T-helper 9 cell (primary cell): ENCODE results near the gene THNSL1.
"Not testable (repeated sequence)": the region's sequence is repeated elsewhere in the genome, so short reads cannot be mapped to it uniquely, and the experiment has no call there.

Experiments
- DNase-seq: peaks from one replicate; pipeline ENCODE4 v3.0.0-alpha.2; 2020
- total RNA-seq, 2 donors: gene quantifications; one replicate each; lab custom pipeline; 2026; lab: John Stamatoyannopoulos, UW

THNSL1 gene, protein sequence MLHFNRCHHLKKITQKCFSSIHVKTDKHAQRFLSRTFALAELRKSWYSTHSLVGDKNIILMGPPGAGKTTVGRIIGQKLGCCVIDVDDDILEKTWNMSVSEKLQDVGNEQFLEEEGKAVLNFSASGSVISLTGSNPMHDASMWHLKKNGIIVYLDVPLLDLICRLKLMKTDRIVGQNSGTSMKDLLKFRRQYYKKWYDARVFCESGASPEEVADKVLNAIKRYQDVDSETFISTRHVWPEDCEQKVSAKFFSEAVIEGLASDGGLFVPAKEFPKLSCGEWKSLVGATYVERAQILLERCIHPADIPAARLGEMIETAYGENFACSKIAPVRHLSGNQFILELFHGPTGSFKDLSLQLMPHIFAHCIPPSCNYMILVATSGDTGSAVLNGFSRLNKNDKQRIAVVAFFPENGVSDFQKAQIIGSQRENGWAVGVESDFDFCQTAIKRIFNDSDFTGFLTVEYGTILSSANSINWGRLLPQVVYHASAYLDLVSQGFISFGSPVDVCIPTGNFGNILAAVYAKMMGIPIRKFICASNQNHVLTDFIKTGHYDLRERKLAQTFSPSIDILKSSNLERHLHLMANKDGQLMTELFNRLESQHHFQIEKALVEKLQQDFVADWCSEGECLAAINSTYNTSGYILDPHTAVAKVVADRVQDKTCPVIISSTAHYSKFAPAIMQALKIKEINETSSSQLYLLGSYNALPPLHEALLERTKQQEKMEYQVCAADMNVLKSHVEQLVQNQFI
- 1.9 to 11.6 reads per million in 2 donors for total RNA-seq

- peak; percentile 93 for DNase-seq
Measured at GRCh38 chr10:25016376-25017153, at the start of gene THNSL1. THNSL1 (plus strand) TSS chr10:25016612; CDS start chr10:25023224, 6,612 bp downstream.

DNA sequence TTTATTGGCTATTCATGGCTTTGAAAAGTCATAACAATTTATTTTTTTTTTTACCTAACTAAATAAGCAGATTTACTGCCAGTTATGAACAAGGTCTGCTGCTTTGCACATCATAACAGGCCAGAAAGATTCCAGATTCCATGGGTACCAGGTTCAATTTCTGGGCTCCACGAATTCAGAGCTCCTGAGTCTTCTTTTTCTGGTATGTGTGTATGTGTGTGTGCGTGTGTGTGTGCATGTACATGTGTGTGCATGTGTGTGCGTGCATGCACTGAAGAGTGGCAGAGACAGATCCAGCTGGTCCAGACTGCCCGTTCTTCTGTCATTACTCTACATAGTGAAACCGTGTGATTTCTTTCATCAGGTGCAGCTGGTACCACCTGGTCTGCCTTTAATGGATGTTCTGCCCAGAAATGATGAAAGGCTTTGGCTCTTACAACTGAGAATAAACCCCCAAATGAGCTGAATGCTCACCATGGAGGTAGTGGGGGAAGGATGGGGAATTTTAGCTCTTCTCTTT, 49.4 kb upstream of the THNSL1 start:
- DNase-seq, result no peak

GRCh38 chr10:24968349-24968748, 48.1 kb upstream of the THNSL1 start:
- no peak for DNase-seq

- not testable (repeated sequence) for DNase-seq
Measured at GRCh38 chr10:24968951-24969350, 47.5 kb upstream of the THNSL1 start.

GRCh38 chr10:24969841-24970281, 46.6 kb upstream of the THNSL1 start:
- no peak for DNase-seq

DNA sequence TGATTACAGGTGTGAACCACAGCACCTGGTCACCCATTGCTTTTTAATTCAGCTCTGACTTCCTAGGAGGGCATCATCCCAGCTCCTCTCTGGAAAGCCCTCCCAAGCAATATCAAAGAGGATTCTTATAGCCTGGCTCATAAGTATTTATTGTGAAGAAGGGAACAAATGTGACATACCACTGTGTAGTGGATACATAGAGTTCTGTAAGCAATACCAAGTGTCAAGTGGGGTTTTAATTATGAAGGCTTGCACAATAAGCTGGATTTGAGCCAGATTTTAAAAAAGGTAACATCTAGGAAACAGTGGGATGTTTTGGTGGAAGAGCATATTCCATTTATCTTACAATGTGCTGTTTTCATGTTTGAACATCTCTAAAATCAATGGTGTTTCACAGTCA, 45.0 kb upstream of the THNSL1 start:
- DNase-seq, result no peak

DNA sequence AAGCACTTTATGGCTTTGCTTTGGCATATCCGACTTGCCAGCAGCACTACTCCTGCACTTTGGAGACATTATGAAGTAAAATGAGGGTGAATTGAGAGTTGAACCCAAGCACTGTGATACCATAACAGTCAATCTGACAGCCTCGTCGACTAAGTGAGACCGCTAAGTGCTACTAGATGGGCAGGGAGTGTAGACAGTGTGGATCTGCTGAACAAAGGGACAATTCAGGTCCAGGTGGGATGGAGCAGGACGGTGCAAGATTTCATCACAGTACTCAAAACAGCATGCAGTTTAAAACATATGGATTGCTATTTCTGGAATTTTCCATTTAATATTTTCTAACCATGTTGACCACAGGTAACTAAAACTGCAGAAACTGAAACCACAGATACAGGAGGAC, 43.2 kb upstream of the THNSL1 start:
- DNase-seq, result no peak

DNA sequence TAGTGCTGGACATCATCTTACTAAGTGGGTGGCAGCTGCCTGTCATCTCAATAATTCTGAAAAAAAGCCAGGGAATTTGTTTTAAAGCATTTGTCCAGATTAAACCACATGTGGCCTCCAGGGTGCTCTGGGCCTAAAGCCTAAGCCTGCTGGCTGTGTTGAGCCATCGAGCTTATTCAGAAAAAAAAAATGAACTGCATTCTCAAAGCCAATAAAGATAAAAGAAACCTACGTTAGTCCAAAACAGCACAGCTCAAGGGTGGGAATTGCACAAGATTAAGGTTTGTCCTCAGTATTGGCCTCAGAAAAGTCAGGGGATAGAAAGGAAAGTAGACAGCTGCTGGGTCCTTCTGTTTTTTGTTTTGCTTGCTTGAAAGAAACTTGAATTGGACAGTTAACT, 41.4 kb upstream of the THNSL1 start:
- DNase-seq, result no peak

- DNase-seq, result no peak
Measured at GRCh38 chr10:24979685-24980084, 36.7 kb upstream of the THNSL1 start.

GRCh38 chr10:24981161-24981710, 35.2 kb upstream of the THNSL1 start:
- DNase-seq, result no peak

DNA sequence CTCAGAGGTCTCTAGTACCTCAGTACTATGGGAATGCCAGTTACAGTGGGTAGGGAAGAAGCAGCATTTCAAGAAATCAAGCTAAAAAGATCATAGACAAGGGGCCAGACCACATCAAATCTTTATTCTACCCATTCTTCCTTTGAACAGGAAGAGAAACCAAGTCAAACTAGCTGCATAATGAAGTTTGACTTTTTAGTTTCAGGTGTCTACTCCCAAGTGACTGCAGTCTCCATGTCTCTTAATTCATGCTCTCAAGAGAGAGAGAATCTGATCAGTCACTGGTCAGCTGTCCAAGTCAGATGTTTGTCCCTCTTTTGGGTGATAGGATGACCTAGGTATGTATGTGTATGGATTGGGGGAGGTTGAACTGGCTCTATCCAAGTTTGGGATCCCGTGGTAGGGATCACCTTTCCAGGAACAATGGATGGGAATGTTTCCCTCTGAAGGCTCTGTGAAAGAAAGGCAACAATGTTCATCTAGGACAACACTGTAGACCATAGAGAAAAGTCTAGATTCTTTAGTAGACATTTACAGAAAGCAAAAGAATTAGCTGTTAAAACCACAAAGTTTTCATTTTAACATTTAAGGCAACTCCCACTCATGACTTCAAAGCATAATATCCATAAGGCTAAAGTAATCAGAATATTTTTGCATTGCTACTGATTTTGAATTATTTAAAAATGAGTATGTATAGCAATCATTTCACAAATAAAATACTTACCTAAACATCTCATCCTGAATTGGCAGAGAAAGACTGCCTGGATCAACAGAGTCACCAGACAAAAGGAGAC, 33.9 kb upstream of the THNSL1 start:
- no peak for DNase-seq

DNA sequence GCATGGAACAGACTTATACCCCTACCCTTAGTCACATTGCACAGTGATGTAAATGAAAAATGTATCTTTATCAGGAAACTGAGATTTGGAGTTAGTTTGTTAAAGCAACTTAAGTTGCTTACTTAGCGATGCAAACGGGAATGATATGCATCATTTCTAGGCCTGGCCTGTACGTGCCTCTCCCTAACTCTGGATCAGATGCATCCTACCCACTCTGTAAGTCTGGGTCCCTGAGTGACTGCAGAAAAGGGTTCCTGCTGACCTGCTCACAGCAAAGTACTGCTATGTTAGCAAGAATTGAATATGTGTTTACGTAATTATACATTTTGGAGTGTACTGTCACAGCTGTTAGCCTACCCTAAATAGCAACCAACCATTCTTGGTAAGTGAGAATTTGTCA, 33.3 kb upstream of the THNSL1 start:
- DNase-seq, result no peak

DNA sequence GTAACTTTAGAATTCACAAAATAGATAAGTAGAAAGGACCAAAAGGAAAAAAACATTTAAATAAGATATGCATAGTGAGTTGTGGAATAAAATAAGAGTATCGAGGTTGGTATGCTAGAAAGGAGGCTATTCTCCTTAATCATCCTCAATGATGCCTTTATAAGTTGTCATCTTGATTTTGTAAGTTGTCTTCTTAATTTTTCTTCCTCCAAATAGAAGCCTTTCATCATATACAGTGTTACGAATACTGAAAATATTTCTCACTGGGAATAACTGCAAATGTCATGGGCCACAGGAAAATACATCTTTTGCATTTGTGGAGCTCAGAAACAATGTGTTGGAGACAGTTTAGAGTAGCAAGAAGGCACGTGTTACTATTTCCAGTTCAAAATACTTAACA, 32.5 kb upstream of the THNSL1 start:
- DNase-seq, result no peak

GRCh38 chr10:24984906-24985305, 31.5 kb upstream of the THNSL1 start:
- no peak for DNase-seq

DNA sequence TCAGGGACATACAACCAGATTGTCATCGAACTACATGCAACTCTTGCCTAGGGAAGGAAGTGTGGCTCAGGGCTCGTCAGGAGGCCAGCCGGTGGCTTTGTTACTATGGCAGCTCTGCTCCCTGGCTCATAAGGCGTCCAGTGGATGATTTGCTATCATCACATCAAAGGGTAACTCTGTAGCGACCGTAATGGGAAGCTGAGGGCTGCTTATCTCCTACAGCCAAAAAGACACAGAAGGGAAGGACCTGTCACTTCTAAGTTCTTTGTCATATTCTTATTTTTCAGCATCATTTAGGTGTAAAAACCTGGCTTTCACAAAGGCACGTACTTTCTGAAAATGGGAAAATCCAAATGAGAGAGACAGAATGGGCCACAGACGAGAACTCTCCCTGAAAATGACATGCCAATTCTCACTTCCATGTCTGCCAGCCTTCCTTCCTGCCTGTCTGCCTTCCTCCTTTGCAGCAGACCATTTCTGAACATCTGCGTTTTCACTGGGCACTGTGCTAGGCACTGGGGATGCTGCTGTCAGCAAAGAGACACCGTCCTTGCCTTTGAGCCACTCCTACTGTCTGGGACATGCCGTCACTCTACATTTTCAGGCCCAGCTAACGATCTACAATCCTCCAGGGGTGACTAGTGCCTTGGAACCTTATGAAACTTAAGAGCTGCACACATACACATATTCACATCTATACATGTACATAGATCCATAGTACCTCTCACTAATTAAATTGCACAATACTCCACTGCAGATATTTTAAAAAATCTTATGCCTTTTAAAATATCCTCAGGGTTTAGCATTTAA, 27.4 kb upstream of the THNSL1 start:
- no peak for DNase-seq

DNA sequence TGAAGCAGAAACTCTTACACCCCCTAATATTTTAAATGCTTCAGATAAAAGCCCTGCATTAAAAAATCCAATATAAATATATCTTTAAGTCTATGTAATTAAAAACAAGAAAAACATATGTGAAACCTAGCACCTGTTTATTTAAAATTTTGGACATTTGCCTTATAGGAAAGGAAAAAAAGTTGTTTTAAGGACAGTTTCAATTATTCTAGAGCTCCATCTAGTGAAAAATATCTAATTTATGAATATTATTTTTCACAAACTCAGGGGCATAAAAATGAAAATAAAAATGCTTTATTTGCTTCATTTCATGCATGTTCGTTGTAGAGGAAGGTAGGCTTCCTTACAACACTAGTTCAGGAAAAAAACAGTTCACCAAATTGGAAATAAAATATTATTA, 26.5 kb upstream of the THNSL1 start:
- no peak for DNase-seq

DNA sequence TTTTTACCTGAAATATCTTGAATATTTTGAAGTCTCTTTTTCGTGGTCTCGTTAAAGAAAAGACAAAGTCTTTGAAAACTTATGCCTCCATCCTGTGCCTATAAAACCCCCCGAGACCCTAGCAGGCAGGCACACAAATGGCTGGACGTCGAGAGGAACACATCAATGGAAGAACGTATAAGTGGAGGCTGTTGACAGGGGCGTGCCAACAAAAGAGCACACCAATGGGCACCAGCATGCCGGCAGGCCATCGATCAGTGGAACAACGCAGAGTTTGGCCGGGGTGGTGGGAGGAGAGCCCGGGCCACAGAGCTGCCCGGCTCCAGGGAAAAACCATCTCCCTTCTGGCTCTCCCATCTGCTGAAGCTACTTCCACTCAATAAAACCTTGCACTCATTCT, 25.1 kb upstream of the THNSL1 start:
- DNase-seq, result no peak

GRCh38 chr10:24992512-24993133, 23.8 kb upstream of the THNSL1 start:
- no peak for DNase-seq

DNA sequence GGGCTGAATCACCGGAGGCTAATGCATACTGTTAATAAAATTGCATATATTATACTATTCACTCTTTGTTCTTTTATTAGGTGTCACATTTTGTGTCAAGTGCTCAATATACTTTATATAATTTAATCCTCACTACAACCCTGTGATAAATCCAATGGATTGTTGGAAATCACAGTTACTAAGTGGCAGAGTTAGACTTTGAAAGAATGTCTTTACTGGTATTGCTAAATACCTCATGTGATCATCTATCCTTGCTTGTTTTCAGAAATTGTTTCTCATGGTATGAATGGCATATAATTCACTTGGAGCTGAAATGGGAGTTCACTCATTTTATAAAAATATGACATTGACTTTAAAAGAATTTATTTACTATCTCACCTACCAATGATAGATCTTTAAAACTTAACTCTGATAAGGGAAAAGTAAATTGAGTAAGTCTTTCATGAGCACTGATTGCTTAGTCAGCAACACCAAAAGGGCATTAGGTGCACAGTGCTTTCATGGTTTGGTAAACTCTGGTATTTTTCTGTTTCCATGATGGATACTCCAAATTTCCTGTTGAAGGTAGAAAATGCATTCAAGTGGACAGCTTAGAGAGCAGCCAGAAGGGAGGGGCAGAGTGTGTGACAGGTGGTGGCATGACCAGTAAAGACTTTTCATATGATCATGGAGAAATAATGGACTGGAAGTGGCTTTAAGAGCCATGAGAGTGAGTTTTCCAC, 23.0 kb upstream of the THNSL1 start:
- no peak for DNase-seq

- no peak for DNase-seq
Measured at GRCh38 chr10:24995072-24995471, 21.3 kb upstream of the THNSL1 start.
